Stomach (tissue), 4 donors: Measurements from ENCODE around the gene NPIPB13.
"Not testable (repeated sequence)": the region's sequence is repeated elsewhere in the genome, so short reads cannot be mapped to it uniquely, and the experiment has no call there.

ENCODE experiments used
- CTCF ChIP-seq, 7 experiments: fragments of 450-650 bp in 4 of 7; fragments of 200-600 bp in 3 of 7; sonication (generic) in 3 of 7; IDR thresholded peaks; one replicate each; pipeline ENCODE4 v1.5.1; 2016 to 2019; ENCODE audit warnings: antibody characterized with exemption in 7 of 7, control low read depth in 2 of 7, mild to moderate bottlenecking in 1 of 7
- EP300 ChIP-seq: sonication (generic); formaldehyde crosslinking; IDR thresholded peaks from one replicate; pipeline ENCODE4 v1.6.1; 2017; ENCODE audit warnings: antibody characterized with exemption
- POLR2A ChIP-seq, 4 donors: fragments of 450-650 bp; IDR thresholded peaks; one replicate each; pipeline ENCODE4 v1.6.1; 2016; ENCODE audit warnings: antibody characterized with exemption in 4 of 4, control low read depth in 2 of 4, mild to moderate bottlenecking in 1 of 4, moderate library complexity in 1 of 4

GRCh38 chr16:30209032-30209431 is 39.2 kb downstream of the NPIPB13 start:
- not testable (repeated sequence) for TF ChIP-seq EP300; POLR2A (IDR thresholded peaks at IDR 0.05); CTCF (IDR thresholded peaks at IDR 0.05)
